Nucleus accumbens (tissue), 56 donors: Measurements from ENCODE around the gene PRKCH.
A peak's percentile ranks its signal among the peaks of the same experiment; 100 is the strongest.

Experiments used
- DNase-seq, 56 donors: peaks; one replicate each; lab custom pipeline; 2025; lab: John Stamatoyannopoulos, UW

Gene PRKCH

GRCh38 chr14:61321385-61322010 is at the start of gene PRKCH:
PRKCH (plus strand) TSS chr14:61321579; CDS start chr14:61322102, 523 bp downstream.
- peak in 24 of 56 donors; percentile 4 to 65 (median 30) for DNase-seq

DNA sequence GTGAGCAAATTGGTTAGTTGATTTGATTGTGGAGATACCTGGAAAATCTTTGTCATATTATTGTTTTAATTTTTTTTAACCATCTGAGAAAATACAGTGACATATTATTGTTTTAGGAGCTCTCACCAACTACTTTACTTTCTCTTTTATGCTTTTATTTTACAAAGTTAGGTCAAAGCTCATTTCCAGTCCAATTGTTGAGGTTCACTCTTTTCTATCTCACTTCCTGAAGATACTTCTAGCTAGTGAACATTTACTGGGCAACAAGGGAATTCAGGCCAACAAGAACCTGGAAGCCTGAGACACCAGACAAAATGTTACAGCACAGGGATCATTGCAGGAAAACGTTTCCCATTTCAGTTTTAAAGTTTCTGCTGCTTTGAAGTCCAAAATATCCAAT is 44.1 kb upstream of the PRKCH start:
- no peak for DNase-seq

DNA sequence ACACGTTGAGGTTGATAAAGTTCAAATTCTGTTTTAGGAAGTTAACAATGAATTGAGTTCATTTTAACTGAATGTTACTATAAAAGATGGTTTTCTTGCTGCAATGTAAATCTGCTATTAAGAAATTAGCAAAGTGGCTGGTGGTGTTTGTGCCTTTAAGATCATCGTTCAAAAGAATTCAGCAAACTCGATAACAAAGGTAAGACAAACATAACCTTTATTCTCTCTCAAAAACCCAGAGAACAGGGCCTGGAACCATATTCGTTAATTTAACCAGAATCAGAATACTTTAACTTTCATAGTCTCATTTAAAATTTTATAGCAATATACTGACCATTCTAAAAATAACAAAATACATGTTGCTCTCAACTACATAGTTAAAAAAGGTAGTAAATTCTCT is 43.6 kb upstream of the PRKCH start:
- no peak for DNase-seq

- no peak for DNase-seq
Observed at GRCh38 chr14:61279082-61279481, 42.3 kb upstream of the PRKCH start.

DNA sequence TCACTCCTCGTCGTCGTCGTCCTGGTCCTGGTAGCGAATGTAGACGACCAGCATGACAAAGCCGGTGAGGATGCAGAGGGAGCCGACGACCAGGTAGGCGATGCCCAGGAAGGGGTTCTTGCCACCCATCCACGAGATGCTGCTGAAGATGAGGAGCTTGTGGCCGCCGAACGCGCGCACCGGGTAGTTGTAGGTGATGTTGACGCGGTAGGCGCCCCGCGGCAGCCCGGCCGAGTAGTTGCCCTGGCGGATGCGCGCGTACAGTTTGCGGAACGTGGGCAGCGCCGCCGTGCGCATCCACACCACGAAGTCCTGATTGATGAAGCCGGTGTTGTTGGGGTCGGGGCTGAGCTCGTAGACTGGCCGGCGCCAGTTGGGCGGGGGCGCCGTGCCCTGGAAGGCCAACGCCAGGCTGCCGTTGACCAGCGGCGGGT is 41.3 kb upstream of the PRKCH start:
- no peak for DNase-seq

GRCh38 chr14:61280526-61281185 is 40.7 kb upstream of the PRKCH start:
- peak in 10 of 56 donors; percentile 5 to 47 (median 14) for DNase-seq

DNA sequence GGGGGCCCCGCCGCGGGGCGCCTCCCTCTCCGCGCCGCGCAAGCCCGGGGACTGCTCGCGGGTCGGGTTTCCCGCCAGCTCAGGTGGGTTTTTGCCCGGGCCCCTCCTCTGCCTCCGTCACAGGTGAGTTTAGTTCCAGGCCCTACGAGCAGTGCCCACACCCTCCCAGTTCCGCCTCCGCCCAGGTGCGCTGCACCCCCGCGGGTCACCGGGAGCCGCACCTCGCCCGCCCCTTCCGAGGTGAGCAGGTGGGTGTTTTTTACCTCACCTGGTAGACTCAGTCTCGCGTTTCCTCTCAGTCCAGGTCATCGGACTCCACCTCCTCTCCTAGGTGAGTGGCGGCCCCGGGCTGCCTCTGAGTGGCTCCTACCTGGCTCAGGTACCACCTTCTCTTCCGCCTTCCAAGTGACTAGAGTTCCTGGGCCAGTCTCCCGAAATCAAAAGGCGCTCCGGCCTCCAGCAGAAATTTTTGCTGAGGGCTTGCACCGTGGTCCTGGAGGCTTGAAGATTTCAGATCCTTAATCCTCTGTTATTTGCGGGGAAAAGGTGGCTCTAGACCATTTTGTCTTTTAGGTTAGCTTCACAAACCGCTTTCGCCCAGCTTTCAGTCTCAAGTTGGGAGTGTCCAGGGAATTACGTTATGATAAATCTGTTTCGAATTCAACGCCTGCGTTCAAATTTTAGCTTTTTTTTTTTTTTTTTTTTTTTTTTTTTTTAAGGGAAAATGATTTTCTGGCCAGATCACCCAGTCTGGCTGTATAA is 40.0 kb upstream of the PRKCH start, which contains the start of gene TMEM30B:
Gene TMEM30B, minus strand, starts transcription at position 153 of the 762 bp plus-strand sequence. CDS start 191 bp downstream, outside the sequence.
- DNase-seq, result peak in 1 of 56 donors; percentile 28

DNA sequence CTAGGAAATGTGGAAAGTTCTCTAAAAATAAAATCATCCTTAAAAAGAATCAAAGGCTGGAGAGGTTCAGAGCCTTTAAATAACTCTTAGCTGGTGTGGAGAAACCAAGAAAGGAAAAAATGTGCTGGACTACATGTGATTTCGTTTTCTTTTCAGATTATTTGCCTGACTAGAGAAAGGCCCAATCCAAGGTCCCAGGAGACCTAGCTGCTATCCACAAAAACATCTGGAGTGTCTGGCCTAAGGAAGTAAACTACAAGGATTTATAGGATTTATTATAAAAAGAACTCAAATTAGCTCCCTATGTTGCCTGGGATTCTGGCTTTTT is 39.5 kb upstream of the PRKCH start:
- DNase-seq, result no peak

GRCh38 chr14:61282746-61283145 is 38.6 kb upstream of the PRKCH start:
- DNase-seq, result no peak

DNA sequence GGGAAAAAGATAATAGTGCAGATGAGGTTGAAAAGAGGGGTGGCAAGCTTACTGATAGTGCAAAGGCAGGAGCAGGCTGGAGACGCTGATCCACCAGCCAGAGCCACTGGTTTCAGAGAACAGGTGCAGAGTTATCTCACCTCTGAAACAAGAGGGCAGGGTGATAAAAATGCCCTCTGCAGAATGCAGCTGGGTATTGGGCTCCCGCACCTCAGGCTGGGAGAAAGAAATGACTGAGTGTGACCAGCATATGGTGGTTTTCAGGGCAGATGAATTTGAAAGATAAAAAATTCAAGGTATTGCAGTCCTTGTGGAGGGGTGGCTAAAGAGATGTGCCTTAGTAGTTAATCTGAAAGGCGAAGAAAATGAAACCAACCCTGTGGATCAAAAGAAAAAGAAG is 37.4 kb upstream of the PRKCH start:
- DNase-seq, result no peak

DNA sequence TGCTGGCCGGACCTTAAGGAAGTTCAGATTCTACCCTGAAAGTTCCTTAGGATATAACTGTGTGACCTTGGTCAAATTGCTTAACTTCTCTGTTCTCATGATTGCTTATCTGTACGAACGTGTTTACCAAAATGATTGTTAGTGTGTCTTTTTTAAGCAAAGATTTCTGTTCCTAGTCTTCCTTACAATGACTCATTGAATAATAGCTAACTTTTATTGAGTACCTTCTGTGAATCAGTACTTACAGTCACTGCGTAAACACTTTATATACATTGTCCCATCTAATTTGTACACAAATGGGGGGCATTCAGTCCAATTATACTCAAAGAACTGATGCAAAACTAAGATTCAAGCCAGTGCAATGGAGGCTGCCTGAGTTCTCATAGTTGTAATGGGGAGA is 36.0 kb upstream of the PRKCH start:
- DNase-seq, result no peak

GRCh38 chr14:61287196-61287595 is 34.2 kb upstream of the PRKCH start:
- no peak for DNase-seq

- no peak for DNase-seq
Observed at GRCh38 chr14:61288228-61288627, 33.2 kb upstream of the PRKCH start.

GRCh38 chr14:61288720-61289119 is 32.7 kb upstream of the PRKCH start:
- DNase-seq, result no peak

DNA sequence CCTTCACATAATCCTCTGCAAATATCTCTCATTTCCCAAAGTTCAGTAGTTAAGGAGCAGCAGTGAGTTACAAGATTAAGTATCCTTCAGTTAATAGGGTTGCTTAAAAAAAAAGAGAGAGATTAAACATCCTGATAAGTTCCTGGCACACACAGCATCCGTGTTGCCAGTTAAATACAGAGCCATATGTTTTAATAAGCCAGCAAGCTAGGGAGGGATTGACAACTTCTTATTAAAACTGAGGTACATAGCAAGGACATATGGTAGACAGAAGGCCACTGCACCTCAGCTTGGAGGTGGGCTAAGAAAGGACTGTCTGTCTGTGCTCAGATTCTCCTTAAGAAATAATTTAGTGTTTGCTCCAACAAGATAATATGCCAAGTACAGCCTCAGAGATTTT is 30.7 kb upstream of the PRKCH start:
- DNase-seq, result no peak

GRCh38 chr14:61296151-61296550 is 25.2 kb upstream of the PRKCH start:
- no peak for DNase-seq

- DNase-seq, result no peak
Observed at GRCh38 chr14:61296719-61297502, 24.5 kb upstream of the PRKCH start.

- no peak for DNase-seq
Observed at GRCh38 chr14:61297581-61297980, 23.8 kb upstream of the PRKCH start.

- DNase-seq, result no peak
Observed at GRCh38 chr14:61298824-61299223, 22.6 kb upstream of the PRKCH start.

- no peak for DNase-seq
Observed at GRCh38 chr14:61300209-61300608, 21.2 kb upstream of the PRKCH start.

DNA sequence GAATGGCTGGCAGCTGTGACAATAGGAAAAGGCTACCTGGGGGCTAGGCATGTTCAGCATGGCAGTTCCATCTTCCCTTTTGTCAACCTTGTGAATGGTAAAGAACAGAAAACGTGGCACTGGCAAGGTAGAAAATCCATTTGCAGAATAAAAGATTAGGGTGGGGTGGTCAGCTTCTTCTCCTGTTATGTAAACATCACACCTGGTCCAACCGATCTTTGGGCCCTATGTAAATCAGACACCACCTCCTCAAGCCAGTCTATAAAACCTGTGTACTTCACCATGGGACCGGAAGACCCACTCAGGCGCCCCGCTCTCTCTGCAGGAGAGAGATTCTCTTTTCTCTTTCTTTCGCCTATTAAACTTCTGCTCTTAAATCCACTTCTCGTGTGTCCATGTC is 20.6 kb upstream of the PRKCH start:
- DNase-seq, result no peak
